GM06990 (cell line): Measurements from ENCODE around the gene SHANK2.

Source experiments
- DNase-seq: peaks from one replicate; pipeline ENCODE4 v3.0.0-alpha.2; 2011; ENCODE audit not compliant: insufficient read length; ENCODE audit errors: extremely low read depth
- H3K27me3 ChIP-seq: replicated peaks from 2 replicates; pipeline ENCODE4 v1.6.0; 2011; ENCODE audit warnings: low read length; ENCODE audit not compliant: control insufficient read depth, insufficient read depth
- H3K36me3 ChIP-seq: 2 replicates; pipeline ENCODE4 v1.5.1; 2011; ENCODE audit warnings: low read length; ENCODE audit not compliant: control insufficient read depth, insufficient read depth
- H3K4me3 ChIP-seq: replicated peaks from 2 replicates; pipeline ENCODE4 v1.5.1; 2011; ENCODE audit warnings: low read depth, mild to moderate bottlenecking, control low read depth, low read length
- CTCF ChIP-seq: IDR thresholded peaks from 2 replicates; pipeline ENCODE4 v1.5.1; 2011; ENCODE audit warnings: low read length, control low read depth, mild to moderate bottlenecking, inconsistent platforms; ENCODE audit not compliant: insufficient read depth, poor library complexity, severe bottlenecking

Gene SHANK2

GRCh38 chr11:71249301-71249700, 3.1 kb downstream of the SHANK2 start:
- H3K4me3 ChIP-seq, result no peak overlapping the region
- DNase-seq, result no peak
- TF ChIP-seq CTCF, result no peak
- peaks cover 1% of the 10 kb centered on the region for H3K27me3 ChIP-seq
- no peaks in the 10 kb centered on the region for H3K36me3 ChIP-seq

- Histone ChIP-seq H3K27me3 (peaks cover 1% of the 10 kb centered on the region), H3K4me3 (no peak overlapping the region), H3K36me3 (no peaks in the 10 kb centered on the region)
- TF ChIP-seq CTCF, result no peak
- no peak for DNase-seq
Observed at GRCh38 chr11:71248656-71249055, 3.7 kb downstream of the SHANK2 start.

GRCh38 chr11:71248251-71248570, 4.2 kb downstream of the SHANK2 start:
- no peak for TF ChIP-seq CTCF
- no peak overlapping the region for H3K4me3 ChIP-seq
- no peaks in the 10 kb centered on the region for H3K36me3 ChIP-seq
- H3K27me3 ChIP-seq, result peaks cover 1% of the 10 kb centered on the region
- DNase-seq, result no peak

- TF ChIP-seq CTCF, result no peak
- H3K27me3 ChIP-seq, result peaks cover 1% of the 10 kb centered on the region
- no peaks in the 10 kb centered on the region for H3K36me3 ChIP-seq
- DNase-seq, result no peak
- no peak overlapping the region for H3K4me3 ChIP-seq
Observed at GRCh38 chr11:71247551-71248250, 4.7 kb downstream of the SHANK2 start.

- Histone ChIP-seq H3K36me3 (no peaks in the 10 kb centered on the region), H3K4me3 (no peak overlapping the region), H3K27me3 (peaks cover 1% of the 10 kb centered on the region)
- no peak for TF ChIP-seq CTCF
- no peak for DNase-seq
Observed at GRCh38 chr11:71246559-71246958, 5.8 kb downstream of the SHANK2 start.
